HG03457 (cell line): ENCODE data around the gene LAMA3.

Experiments used
- ATAC-seq: cut with Tn5 transposase; IDR thresholded peaks from one replicate; pipeline ENCODE4 v1.9.1; 2021; ENCODE audit warnings: moderate number of reproducible peaks; ENCODE audit not compliant: unreplicated experiment

LAMA3 gene

GRCh38 chr18:23890589-23890988 is 201.3 kb downstream of the LAMA3 start:
- no peak for ATAC-seq

GRCh38 chr18:23893653-23894052 is 204.4 kb downstream of the LAMA3 start:
- ATAC-seq = no peak

- ATAC-seq = no peak
Measured at GRCh38 chr18:23894661-23895175, 205.5 kb downstream of the LAMA3 start.

GRCh38 chr18:23897291-23897690 is 208.0 kb downstream of the LAMA3 start:
- ATAC-seq = no peak

- ATAC-seq = no peak
Measured at GRCh38 chr18:23897733-23898132, 208.5 kb downstream of the LAMA3 start.

- ATAC-seq = no peak
Measured at GRCh38 chr18:23900994-23901393, 211.7 kb downstream of the LAMA3 start.

GRCh38 chr18:23902396-23902795 is 213.1 kb downstream of the LAMA3 start:
- no peak for ATAC-seq

- ATAC-seq = no peak
Measured at GRCh38 chr18:23903971-23904370, 214.7 kb downstream of the LAMA3 start.

GRCh38 chr18:23906658-23907057 is 217.4 kb downstream of the LAMA3 start:
- no peak for ATAC-seq

GRCh38 chr18:23908827-23909226 is 219.6 kb downstream of the LAMA3 start:
- ATAC-seq = no peak

GRCh38 chr18:23910032-23910431 is 220.8 kb downstream of the LAMA3 start:
- no peak for ATAC-seq

GRCh38 chr18:23912356-23912755 is 223.1 kb downstream of the LAMA3 start:
- no peak for ATAC-seq

- no peak for ATAC-seq
Measured at GRCh38 chr18:23916338-23916737, 227.1 kb downstream of the LAMA3 start.

GRCh38 chr18:23918395-23919032 is 229.3 kb downstream of the LAMA3 start:
- ATAC-seq = no peak

GRCh38 chr18:23920054-23920453 is 230.8 kb downstream of the LAMA3 start:
- no peak for ATAC-seq

GRCh38 chr18:23921716-23922285 is 232.5 kb downstream of the LAMA3 start:
- no peak for ATAC-seq

- ATAC-seq = no peak
Measured at GRCh38 chr18:23922939-23923338, 233.7 kb downstream of the LAMA3 start.

- ATAC-seq = no peak
Measured at GRCh38 chr18:23924813-23925212, 235.6 kb downstream of the LAMA3 start.

GRCh38 chr18:23926571-23926970 is 237.3 kb downstream of the LAMA3 start:
- no peak for ATAC-seq

GRCh38 chr18:23927821-23928746 is 238.8 kb downstream of the LAMA3 start:
- no peak for ATAC-seq

- ATAC-seq = no peak
Measured at GRCh38 chr18:23929362-23929930, 240.2 kb downstream of the LAMA3 start.
